Measurements from ENCODE around the gene MARVELD1. TPM values are rescaled to one million over a fixed set of nuclear protein-coding genes. Genes with fewer than 3 reads are reported as not detected.

Gene MARVELD1
- total and polyA plus RNA-seq, 4 donors = 15.7 to 57.9 (median 24.1) TPM

- ATAC-seq (ENCODE audit: insufficient read depth, low FRiP score) (peak; percentile 95), DNase-seq (peak; percentile 97 to 98 (median 97))
- Histone ChIP-seq H3K36me3 (ENCODE audit: control insufficient read depth in 4 of 4, insufficient read depth in 4 of 4, low read length in 4 of 4) (peaks cover 0 to 16% (median 7%) of the 10 kb centered on the region in 4 donors), H3K4me1 (ENCODE audit: control insufficient read depth in 5 of 5, insufficient read depth in 5 of 5, low read length in 5 of 5) (peaks cover 0 to 9% (median 5%) of the 10 kb centered on the region in 5 donors), H3K27ac (ENCODE audit: low read depth in 1 of 2, low read length in 1 of 2) (peak within 1 kb of the TSS; percentile 95 to 98), H3K9me3 (ENCODE audit: control insufficient read depth in 4 of 4, insufficient read depth in 3 of 4, low read length in 3 of 4) (peaks cover 0 to 4% (median 0%) of the 10 kb centered on the region in 4 donors), H3K27me3 (ENCODE audit: control insufficient read depth in 3 of 3, insufficient read depth in 3 of 3, low read length in 2 of 3) (no peaks in the 10 kb centered on the region), H3K4me3 (peak within 1 kb of the TSS; percentile 67), H3K9ac (ENCODE audit: insufficient read depth in 1 of 2, low read length in 2 of 2) (peak within 1 kb of the TSS; percentile 63 to 87)
- TF ChIP-seq CTCF (IDR thresholded peaks at IDR 0.05; ENCODE audit: control extremely low read depth, extremely low read depth) = no peak
- WGBS, 2 donors = 0 to 1% methylated on average over 67 to 72 of the region's 72 CpGs
These were observed 23.6 kb downstream of the MARVELD1 start, which contains the start of gene ZFYVE27 for GRCh38 chr10:97736902-97737769. Gene ZFYVE27, plus strand, starts transcription at chr10:97737128. Its CDS starts 1,350 bp downstream, at chr10:97738478.

GRCh38 chr10:97737770-97738265 lies 24.3 kb downstream of the MARVELD1 start:
- WGBS, 2 donors = 30 to 34% methylated on average over 14 of the region's 14 CpGs
- Histone ChIP-seq H3K9ac (ENCODE audit: insufficient read depth in 1 of 2, low read length in 2 of 2) (peak overlapping the region; percentile 63 to 87), H3K9me3 (ENCODE audit: control insufficient read depth in 4 of 4, insufficient read depth in 3 of 4, low read length in 3 of 4) (peaks cover 0 to 4% (median 0%) of the 10 kb centered on the region in 4 donors), H3K27me3 (ENCODE audit: control insufficient read depth in 3 of 3, insufficient read depth in 3 of 3, low read length in 2 of 3) (no peaks in the 10 kb centered on the region), H3K27ac (ENCODE audit: low read depth in 1 of 2, low read length in 1 of 2) (peak overlapping the region; percentile 95 to 98), H3K36me3 (ENCODE audit: control insufficient read depth in 4 of 4, insufficient read depth in 4 of 4, low read length in 4 of 4) (peaks cover 0 to 16% (median 8%) of the 10 kb centered on the region in 4 donors), H3K4me3 (peak overlapping the region; percentile 67), H3K4me1 (ENCODE audit: control insufficient read depth in 5 of 5, insufficient read depth in 5 of 5, low read length in 5 of 5) (peaks cover 0 to 9% (median 5%) of the 10 kb centered on the region in 5 donors)
- TF ChIP-seq CTCF (IDR thresholded peaks at IDR 0.05; ENCODE audit: control extremely low read depth, extremely low read depth) = no peak
- DNase-seq (no peak), ATAC-seq (ENCODE audit: insufficient read depth, low FRiP score) (no peak)

GRCh38 chr10:97738616-97739015 lies 25.1 kb downstream of the MARVELD1 start:
- Histone ChIP-seq H3K9me3 (ENCODE audit: control insufficient read depth in 4 of 4, insufficient read depth in 3 of 4, low read length in 3 of 4) (peaks cover 0 to 4% (median 0%) of the 10 kb centered on the region in 4 donors), H3K4me1 (ENCODE audit: control insufficient read depth in 5 of 5, insufficient read depth in 5 of 5, low read length in 5 of 5) (peaks cover 3 to 9% (median 7%) of the 10 kb centered on the region in 5 donors), H3K27me3 (ENCODE audit: control insufficient read depth in 3 of 3, insufficient read depth in 3 of 3, low read length in 2 of 3) (no peaks in the 10 kb centered on the region), H3K9ac (ENCODE audit: insufficient read depth in 1 of 2, low read length in 2 of 2) (no peak overlapping the region), H3K27ac (ENCODE audit: low read depth in 1 of 2, low read length in 1 of 2) (no peak overlapping the region), H3K4me3 (no peak overlapping the region), H3K36me3 (ENCODE audit: control insufficient read depth in 4 of 4, insufficient read depth in 4 of 4, low read length in 4 of 4) (peaks cover 0 to 17% (median 9%) of the 10 kb centered on the region in 4 donors)
- ATAC-seq (ENCODE audit: insufficient read depth, low FRiP score) (no peak), DNase-seq (no peak)
- TF ChIP-seq CTCF (IDR thresholded peaks at IDR 0.05; ENCODE audit: control extremely low read depth, extremely low read depth) = no peak
- 95% methylated on average over 4 of the region's 4 CpGs for WGBS, 2 donors
